ENCODE measurements around the gene HMX1. TPM values are rescaled to one million over a fixed set of nuclear protein-coding genes. Genes with fewer than 3 reads are reported as not detected.

HMX1 gene
- total and polyA plus RNA-seq, 10 of the 15 experiments (the other 5 are each of a cell fraction or from before 2014, with no cell fraction given) = not detected

DNA sequence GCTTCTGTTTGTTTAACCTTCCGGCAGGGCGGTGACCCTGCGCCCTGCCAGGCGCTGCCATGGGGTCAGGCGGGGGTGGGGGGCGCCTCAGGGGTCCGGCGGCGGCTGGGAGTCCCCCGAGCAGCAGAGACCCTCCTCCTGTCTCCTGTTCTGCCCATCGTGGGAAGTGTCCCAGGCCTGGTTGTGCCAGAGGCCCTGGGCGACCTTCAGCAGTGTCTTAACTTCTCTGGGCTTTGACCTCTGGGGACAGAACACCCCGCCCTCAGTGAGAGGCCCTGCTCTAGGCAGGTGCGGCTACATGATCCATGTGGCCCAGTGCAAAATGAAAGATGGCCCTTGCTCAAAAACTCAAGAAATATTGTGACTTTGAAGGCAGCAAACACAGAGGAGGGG lies 22.8 kb upstream of the HMX1 start:
- intact Hi-C loops (cut with micrococcal nuclease; ENCODE audit: unreplicated experiment) (no loop called here), in situ Hi-C loops (cut with MboI) (no loop called here)
- Histone ChIP-seq H3K27me3 (replicated peaks in 1 of 2; ENCODE audit: control insufficient read depth in 2 of 2, insufficient read depth in 2 of 2, low read length in 1 of 2) (peaks cover 0 to 4% of the 10 kb centered on the region in 2 experiments; a peak in 2 of 4 replicates), H3K9ac (ENCODE audit: control insufficient read depth, insufficient read depth, low read length) (no peak overlapping the region), H3K4me3 (no peak overlapping the region), H3K4me2 (ENCODE audit: control insufficient read depth, insufficient read depth) (no peak overlapping the region), H4K20me1 (ENCODE audit: control insufficient read depth, insufficient read depth) (no peaks in the 10 kb centered on the region), H3K36me3 (ENCODE audit: control insufficient read depth in 2 of 2, insufficient read depth in 2 of 2, low read length in 1 of 2) (no peaks in the 10 kb centered on the region), H3K79me2 (ENCODE audit: control insufficient read depth, insufficient read depth, low read length) (no peaks in the 10 kb centered on the region), H3K4me1 (ENCODE audit: control insufficient read depth, insufficient read depth, low read length) (no peaks in the 10 kb centered on the region), H2AFZ (ENCODE audit: control insufficient read depth, low read depth, low read length) (no peak overlapping the region), H3K27ac (ENCODE audit: control insufficient read depth, insufficient read depth) (no peak overlapping the region), H3K9me3 (replicated peaks; ENCODE audit: control insufficient read depth, insufficient read depth, low read length) (no peaks in the 10 kb centered on the region; the same call in 2 of the 3 replicates)
- DNase-seq (ENCODE audit: low read depth, low spot score) = no peak
- FAIRE-seq = no peak
- BruUV-seq (replicated peaks) = no TSS peak
- TF ChIP-seq BMI1 (IDR thresholded peaks at IDR 0.05; ENCODE audit: borderline replicate concordance) (no peak), KAT2A (conservative IDR thresholded peaks at IDR 0.05; ENCODE audit: control insufficient read depth, low read depth, low read length) (no peak), TBL1XR1 (IDR thresholded peaks at IDR 0.05; ENCODE audit: low read depth, low read length) (no peak)
- TF ChIP-seq, protein P1, sequence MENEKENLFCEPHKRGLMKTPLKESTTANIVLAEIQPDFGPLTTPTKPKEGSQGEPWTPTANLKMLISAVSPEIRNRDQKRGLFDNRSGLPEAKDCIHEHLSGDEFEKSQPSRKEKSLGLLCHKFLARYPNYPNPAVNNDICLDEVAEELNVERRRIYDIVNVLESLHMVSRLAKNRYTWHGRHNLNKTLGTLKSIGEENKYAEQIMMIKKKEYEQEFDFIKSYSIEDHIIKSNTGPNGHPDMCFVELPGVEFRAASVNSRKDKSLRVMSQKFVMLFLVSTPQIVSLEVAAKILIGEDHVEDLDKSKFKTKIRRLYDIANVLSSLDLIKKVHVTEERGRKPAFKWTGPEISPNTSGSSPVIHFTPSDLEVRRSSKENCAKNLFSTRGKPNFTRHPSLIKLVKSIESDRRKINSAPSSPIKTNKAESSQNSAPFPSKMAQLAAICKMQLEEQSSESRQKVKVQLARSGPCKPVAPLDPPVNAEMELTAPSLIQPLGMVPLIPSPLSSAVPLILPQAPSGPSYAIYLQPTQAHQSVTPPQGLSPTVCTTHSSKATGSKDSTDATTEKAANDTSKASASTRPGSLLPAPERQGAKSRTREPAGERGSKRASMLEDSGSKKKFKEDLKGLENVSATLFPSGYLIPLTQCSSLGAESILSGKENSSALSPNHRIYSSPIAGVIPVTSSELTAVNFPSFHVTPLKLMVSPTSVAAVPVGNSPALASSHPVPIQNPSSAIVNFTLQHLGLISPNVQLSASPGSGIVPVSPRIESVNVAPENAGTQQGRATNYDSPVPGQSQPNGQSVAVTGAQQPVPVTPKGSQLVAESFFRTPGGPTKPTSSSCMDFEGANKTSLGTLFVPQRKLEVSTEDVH (IDR thresholded peaks at IDR 0.05; ENCODE audit: low read depth, partially characterized antibody) = no peak
- TF ChIP-seq, protein P2, sequence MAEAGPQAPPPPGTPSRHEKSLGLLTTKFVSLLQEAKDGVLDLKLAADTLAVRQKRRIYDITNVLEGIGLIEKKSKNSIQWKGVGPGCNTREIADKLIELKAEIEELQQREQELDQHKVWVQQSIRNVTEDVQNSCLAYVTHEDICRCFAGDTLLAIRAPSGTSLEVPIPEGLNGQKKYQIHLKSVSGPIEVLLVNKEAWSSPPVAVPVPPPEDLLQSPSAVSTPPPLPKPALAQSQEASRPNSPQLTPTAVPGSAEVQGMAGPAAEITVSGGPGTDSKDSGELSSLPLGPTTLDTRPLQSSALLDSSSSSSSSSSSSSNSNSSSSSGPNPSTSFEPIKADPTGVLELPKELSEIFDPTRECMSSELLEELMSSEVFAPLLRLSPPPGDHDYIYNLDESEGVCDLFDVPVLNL (IDR thresholded peaks at IDR 0.05; ENCODE audit: low read depth, low read length) = no peak
- TF ChIP-seq, protein P3, sequence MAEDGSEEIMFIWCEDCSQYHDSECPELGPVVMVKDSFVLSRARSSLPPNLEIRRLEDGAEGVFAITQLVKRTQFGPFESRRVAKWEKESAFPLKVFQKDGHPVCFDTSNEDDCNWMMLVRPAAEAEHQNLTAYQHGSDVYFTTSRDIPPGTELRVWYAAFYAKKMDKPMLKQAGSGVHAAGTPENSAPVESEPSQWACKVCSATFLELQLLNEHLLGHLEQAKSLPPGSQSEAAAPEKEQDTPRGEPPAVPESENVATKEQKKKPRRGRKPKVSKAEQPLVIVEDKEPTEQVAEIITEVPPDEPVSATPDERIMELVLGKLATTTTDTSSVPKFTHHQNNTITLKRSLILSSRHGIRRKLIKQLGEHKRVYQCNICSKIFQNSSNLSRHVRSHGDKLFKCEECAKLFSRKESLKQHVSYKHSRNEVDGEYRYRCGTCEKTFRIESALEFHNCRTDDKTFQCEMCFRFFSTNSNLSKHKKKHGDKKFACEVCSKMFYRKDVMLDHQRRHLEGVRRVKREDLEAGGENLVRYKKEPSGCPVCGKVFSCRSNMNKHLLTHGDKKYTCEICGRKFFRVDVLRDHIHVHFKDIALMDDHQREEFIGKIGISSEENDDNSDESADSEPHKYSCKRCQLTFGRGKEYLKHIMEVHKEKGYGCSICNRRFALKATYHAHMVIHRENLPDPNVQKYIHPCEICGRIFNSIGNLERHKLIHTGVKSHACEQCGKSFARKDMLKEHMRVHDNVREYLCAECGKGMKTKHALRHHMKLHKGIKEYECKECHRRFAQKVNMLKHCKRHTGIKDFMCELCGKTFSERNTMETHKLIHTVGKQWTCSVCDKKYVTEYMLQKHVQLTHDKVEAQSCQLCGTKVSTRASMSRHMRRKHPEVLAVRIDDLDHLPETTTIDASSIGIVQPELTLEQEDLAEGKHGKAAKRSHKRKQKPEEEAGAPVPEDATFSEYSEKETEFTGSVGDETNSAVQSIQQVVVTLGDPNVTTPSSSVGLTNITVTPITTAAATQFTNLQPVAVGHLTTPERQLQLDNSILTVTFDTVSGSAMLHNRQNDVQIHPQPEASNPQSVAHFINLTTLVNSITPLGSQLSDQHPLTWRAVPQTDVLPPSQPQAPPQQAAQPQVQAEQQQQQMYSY (CRISPR knock-in tag; IDR thresholded peaks at IDR 0.05) = no peak
- 17% methylated on average over 14 of the region's 14 CpGs for WGBS (ENCODE audit: insufficient coverage, insufficient replicate concordance, low lambda C conversion rate, missing lambda C conversion rate)
- ChIA-PET RAD21 (ENCODE audit: unreplicated experiment) (no interaction called here), CTCF (no interaction called here), SMC1A (ENCODE audit: uncharacterized antibody, unreplicated experiment) (no interaction called here), POLR2A (no interaction called here)
- no peak for ATAC-seq
